Measurements from ENCODE around the gene SSBP4.

- no peak for TF ChIP-seq GATA2 (IDR thresholded peaks at IDR 0.05; ENCODE audit: low read depth, low read length)
- no peak for TF ChIP-seq GATA3 (IDR thresholded peaks at IDR 0.05; ENCODE audit: low read depth, low read length)
These were observed 28.9 kb upstream of the SSBP4 start for GRCh38 chr19:18390065-18390907.

Data from SH-SY5Y (cell line).